ENCODE results near the gene C19orf73.

Gene C19orf73

DNA sequence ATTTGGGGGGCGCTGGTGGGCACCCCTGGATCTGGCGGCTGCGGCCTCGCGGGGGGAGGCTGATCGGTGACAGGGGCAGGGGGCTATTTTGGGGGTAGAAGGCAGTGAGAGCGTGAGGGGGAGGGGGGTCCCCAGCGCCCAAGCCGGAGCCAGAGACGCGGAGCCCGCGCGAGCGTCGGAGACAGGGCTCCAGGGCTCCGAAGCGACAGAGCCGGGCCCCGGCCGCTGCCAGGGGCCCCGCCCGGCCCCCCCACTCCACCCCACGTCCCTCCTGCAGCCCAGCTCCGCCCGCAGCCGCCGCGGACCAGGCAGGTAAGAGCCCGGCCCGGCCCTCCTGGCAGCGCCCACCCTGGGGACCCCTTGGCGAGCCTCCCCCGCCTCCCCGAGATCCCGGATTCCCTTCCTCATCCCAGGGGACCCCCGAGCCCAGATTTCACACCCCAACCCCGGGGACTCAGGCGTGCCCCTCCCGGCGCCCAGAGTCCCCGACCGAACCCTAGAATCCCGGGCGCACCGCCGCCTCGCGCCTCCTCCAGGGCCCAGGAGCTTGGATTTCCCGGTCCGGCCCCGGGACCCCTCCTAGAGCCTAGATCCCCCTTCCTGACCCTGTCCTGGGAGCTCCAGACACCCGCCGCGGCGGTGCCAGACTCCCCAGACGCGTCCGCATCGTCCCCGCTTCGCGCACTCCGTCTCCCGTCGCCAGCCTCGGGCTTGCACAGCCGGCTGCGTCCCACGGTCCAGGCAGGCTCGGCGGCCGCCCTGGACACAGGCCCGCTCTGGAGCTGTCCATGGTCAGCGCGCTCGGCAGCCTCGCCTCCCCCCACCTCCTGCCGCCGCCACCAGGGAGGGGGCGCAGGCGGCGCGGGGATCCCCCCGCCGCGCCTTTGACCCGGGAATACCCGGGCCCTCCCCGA, 725 bp upstream of the C19orf73 start, which contains the start of gene PPFIA3:
PPFIA3 (plus strand) TSS at position 134 of the 914 bp plus-strand sequence. CDS start 8,330 bp downstream, outside the sequence.
- TF ChIP-seq, protein P1, sequence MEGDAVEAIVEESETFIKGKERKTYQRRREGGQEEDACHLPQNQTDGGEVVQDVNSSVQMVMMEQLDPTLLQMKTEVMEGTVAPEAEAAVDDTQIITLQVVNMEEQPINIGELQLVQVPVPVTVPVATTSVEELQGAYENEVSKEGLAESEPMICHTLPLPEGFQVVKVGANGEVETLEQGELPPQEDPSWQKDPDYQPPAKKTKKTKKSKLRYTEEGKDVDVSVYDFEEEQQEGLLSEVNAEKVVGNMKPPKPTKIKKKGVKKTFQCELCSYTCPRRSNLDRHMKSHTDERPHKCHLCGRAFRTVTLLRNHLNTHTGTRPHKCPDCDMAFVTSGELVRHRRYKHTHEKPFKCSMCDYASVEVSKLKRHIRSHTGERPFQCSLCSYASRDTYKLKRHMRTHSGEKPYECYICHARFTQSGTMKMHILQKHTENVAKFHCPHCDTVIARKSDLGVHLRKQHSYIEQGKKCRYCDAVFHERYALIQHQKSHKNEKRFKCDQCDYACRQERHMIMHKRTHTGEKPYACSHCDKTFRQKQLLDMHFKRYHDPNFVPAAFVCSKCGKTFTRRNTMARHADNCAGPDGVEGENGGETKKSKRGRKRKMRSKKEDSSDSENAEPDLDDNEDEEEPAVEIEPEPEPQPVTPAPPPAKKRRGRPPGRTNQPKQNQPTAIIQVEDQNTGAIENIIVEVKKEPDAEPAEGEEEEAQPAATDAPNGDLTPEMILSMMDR (IDR thresholded peaks at IDR 0.05; ENCODE audit: borderline replicate concordance, insufficient read depth, low read depth, low read length), result no peak
- H3K4me3 ChIP-seq (ENCODE audit: low read depth, low read length), result peak within 1 kb of the TSS; percentile 71

DNA sequence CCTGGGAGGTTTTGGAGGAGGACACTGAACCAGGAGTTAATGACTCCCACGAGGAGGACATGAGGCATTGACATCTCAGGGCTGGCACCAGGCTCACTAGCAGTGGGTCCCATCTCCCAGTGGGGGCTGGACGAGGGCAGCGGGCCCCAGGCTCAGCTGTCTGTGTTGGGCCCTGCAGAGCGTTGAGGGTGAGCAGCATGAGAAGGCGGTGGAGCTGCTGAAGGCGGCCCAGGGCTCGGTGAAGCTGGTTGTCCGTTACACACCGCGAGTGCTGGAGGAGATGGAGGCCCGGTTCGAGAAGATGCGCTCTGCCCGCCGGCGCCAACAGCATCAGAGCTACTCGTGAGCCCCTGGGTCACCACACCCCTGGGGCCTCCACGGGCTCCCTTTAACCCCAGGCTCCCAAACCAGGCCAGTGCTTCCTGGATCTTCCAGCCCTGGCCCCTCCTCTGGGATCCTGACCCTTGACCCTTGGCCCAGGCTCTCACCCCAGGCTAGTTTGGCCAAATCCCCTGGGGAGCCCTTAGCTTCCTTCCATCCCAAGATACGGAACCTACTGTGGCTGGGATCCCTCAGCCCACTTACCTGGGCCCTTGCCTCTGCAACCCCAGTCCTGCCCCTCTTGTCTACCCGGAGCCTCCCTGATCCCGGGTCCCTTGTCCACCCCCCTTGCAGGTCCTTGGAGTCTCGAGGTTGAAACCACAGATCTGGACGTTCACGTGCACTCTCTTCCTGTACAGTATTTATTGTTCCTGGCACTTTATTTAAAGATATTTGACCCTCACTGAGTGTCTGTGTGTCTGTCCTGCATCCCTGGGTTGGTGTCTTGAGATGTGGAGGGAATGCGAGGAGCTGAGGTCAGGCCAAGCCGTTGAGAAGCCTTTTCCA, 1.0 kb downstream of the C19orf73 start:
- peak overlapping the region; percentile 71 for H3K4me3 ChIP-seq (ENCODE audit: low read depth, low read length)
- TF ChIP-seq, protein P1 (IDR thresholded peaks at IDR 0.05; ENCODE audit: borderline replicate concordance, insufficient read depth, low read depth, low read length), result no peak

DNA sequence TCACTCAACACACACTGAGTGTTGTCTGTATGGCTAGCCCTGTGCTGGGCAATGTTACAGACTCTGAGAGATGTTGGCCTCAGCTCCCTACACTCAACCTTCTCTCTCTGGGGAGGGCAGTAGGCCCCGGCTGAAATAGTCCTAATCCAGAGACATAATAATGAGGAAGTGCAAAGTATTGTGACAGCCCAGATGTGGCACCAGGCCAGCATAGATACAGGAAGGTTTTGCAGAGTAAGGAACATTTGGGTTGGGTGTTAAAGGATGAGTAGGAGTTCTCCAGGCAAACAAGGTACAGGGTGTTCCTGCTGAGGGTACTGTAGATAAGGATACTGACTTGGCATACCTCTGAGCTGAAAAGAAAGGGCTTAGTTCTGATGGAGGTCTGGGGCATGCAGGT, 2.4 kb downstream of the C19orf73 start:
- TF ChIP-seq, protein P1 (IDR thresholded peaks at IDR 0.05; ENCODE audit: borderline replicate concordance, insufficient read depth, low read depth, low read length), result no peak
- H3K4me3 ChIP-seq (ENCODE audit: low read depth, low read length), result no peak overlapping the region

DNA sequence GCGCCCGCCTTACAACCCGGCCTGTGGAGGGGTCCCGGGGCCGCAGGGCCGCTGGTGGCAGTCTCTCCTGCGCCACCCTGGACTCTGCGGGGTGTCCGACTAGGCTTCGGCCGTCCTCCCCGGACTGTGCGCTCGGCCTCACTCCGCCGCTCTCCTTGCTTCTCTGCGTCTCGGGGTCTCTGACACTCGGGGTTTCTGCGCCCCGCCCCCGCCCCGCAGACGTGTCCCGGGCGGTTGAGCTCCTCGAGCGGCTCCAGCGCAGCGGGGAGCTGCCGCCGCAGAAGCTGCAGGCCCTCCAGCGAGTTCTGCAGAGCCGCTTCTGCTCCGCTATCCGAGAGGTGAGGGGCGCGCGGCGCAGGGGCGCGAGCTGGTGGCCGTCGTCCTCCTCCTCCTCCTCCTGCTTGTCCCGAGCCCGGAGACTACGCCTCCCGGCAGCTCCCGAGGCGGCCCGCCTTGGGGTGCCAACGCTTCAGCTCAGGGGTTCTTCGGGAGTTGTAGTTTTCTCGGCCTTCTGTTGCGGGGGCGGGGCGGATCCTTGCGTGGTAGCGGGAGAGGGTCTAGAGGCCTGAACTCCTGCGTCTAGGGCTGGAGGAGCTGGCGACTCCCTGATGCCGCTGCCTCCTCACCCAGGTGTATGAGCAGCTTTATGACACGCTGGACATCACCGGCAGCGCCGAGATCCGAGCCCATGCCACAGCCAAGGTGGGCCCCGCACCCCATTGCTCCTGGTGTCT, 4.1 kb downstream of the C19orf73 start:
- TF ChIP-seq, protein P1 (IDR thresholded peaks at IDR 0.05; ENCODE audit: borderline replicate concordance, insufficient read depth, low read depth, low read length), result no peak
- peak overlapping the region; percentile 71 for H3K4me3 ChIP-seq (ENCODE audit: low read depth, low read length)

DNA sequence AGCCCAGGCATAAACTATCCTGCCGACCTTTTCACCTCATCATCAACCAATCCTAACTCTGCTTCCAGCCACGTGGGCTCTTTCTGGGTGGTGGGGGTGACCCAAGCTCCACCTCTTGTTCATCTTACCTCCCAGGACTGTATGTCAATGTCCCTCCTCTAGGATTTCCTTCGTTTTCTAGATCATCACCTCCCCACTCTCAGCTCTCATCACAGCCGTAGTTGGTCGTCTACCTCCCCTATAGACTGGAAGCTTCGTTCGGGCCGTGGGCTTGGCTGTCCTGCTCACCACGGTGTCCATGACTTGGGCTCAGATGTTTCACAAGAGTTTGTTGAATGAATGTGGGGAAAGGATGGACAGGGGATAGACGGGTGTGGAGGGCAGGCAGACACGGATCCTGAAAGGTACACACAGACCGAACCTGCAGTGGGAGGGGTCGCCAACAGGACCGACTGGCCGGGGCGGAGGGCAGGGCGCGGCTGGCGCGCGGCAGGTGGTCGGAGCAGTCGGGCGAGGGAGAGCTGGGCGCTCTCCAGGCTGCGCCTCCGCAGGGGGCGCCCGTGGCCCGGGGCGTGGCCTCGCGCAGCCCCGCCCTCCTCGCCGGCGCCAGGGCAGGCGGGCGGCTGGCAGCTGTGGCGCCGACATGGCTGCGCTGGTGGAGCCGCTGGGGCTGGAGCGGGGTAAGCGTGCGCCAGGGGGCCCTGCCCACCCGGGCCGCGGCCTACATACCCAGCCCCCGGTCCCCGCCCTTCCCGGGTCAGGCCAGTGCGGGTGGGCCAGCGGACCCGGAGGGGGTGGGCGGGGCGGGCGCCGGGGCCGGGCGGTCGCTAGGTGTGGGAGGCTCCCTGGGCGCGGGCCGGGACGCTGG, 4.9 kb downstream of the C19orf73 start, which contains the start of gene LIN7B:
LIN7B (plus strand) TSS at position 609 of the 868 bp plus-strand sequence; CDS start at position 644, 35 bp downstream.
- TF ChIP-seq, protein P1 (IDR thresholded peaks at IDR 0.05; ENCODE audit: borderline replicate concordance, insufficient read depth, low read depth, low read length), result peak; percentile 81
- H3K4me3 ChIP-seq (ENCODE audit: low read depth, low read length), result peak within 1 kb of the TSS; percentile 71
